ENCODE results near the gene CABP1.

GRCh38 chr12:120646044-120646443, 5.6 kb downstream of the CABP1 start:
- no peak for TF ChIP-seq POLR2A (IDR thresholded peaks at IDR 0.05)
- no peak for TF ChIP-seq CTCF (IDR thresholded peaks at IDR 0.05)
- no peak for TF ChIP-seq POLR2AphosphoS5 (IDR thresholded peaks at IDR 0.05)
- no peak for TF ChIP-seq EP300 (IDR thresholded peaks at IDR 0.05)
